HG02610 (cell line): ENCODE data around the gene CPA2.
A peak's percentile ranks its signal among the peaks of the same experiment; 100 is the strongest.
"Not testable (repeated sequence)": the region's sequence is repeated elsewhere in the genome, so short reads cannot be mapped to it uniquely, and the experiment has no call there.

Experiments
- ATAC-seq: cut with Tn5 transposase; IDR thresholded peaks from one replicate; pipeline ENCODE4 v1.9.1; 2021; ENCODE audit warnings: mild to moderate bottlenecking, moderate library complexity; ENCODE audit not compliant: unreplicated experiment

Gene CPA2

GRCh38 chr7:130266258-130266960, at the start of gene CPA2:
CPA2 (plus strand) TSS chr7:130266863; CDS start chr7:130266882, 19 bp downstream.
- no peak for ATAC-seq

- ATAC-seq: no peak
Measured at GRCh38 chr7:130218806-130219620, 47.6 kb upstream of the CPA2 start.

GRCh38 chr7:130219871-130220270, 46.8 kb upstream of the CPA2 start:
- ATAC-seq: no peak

GRCh38 chr7:130221746-130222145, 44.9 kb upstream of the CPA2 start:
- ATAC-seq: no peak

- no peak for ATAC-seq
Measured at GRCh38 chr7:130223646-130224045, 43.0 kb upstream of the CPA2 start.

- ATAC-seq: no peak
Measured at GRCh38 chr7:130224210-130224609, 42.5 kb upstream of the CPA2 start.

- not testable (repeated sequence) for ATAC-seq
Measured at GRCh38 chr7:130224923-130225322, 41.7 kb upstream of the CPA2 start.

GRCh38 chr7:130226333-130226732, 40.3 kb upstream of the CPA2 start:
- no peak for ATAC-seq

- ATAC-seq: no peak
Measured at GRCh38 chr7:130227883-130228575, 38.6 kb upstream of the CPA2 start.

- ATAC-seq: no peak
Measured at GRCh38 chr7:130228840-130229502, 37.7 kb upstream of the CPA2 start.

- not testable (repeated sequence) for ATAC-seq
Measured at GRCh38 chr7:130229981-130230380, 36.7 kb upstream of the CPA2 start.

GRCh38 chr7:130231792-130232191, 34.9 kb upstream of the CPA2 start:
- ATAC-seq: no peak

- no peak for ATAC-seq
Measured at GRCh38 chr7:130232209-130232608, 34.5 kb upstream of the CPA2 start.

GRCh38 chr7:130234078-130234477, 32.6 kb upstream of the CPA2 start:
- ATAC-seq: no peak

GRCh38 chr7:130236361-130236760, 30.3 kb upstream of the CPA2 start:
- ATAC-seq: not testable (repeated sequence)

- no peak for ATAC-seq
Measured at GRCh38 chr7:130240240-130240639, 26.4 kb upstream of the CPA2 start.

- ATAC-seq: peak; percentile 62
Measured at GRCh38 chr7:130242198-130243014, 24.3 kb upstream of the CPA2 start.

- not testable (repeated sequence) for ATAC-seq
Measured at GRCh38 chr7:130243486-130243885, 23.2 kb upstream of the CPA2 start.

GRCh38 chr7:130246491-130246890, 20.2 kb upstream of the CPA2 start:
- ATAC-seq: not testable (repeated sequence)

- not testable (repeated sequence) for ATAC-seq
Measured at GRCh38 chr7:130248842-130249241, 17.8 kb upstream of the CPA2 start.
